HTERT RPE-1 (cell line): ENCODE data around the gene TAPT1.
"Not testable (repeated sequence)": the region's sequence is repeated elsewhere in the genome, so short reads cannot be mapped to it uniquely, and the experiment has no call there.

Experiments used
- in situ Hi-C: fragments of 300-500 bp; cut with MboI; formaldehyde crosslinking; loops from 4 replicates; pipeline ENCODE4 v1.14.3; 2020; ENCODE audit warnings: low sequenced_read_pairs

Gene TAPT1

GRCh38 chr4:16192057-16192456 lies 34.2 kb downstream of the TAPT1 start:
- in situ Hi-C loops, result no loop called here

- in situ Hi-C loops, result no loop called here
Measured at GRCh38 chr4:16187455-16187854, 38.8 kb downstream of the TAPT1 start.

- in situ Hi-C loops, result no loop called here
Measured at GRCh38 chr4:16186986-16187385, 39.3 kb downstream of the TAPT1 start.

- in situ Hi-C loops, result no loop called here
Measured at GRCh38 chr4:16183604-16184003, 42.7 kb downstream of the TAPT1 start.

- in situ Hi-C loops, result no loop called here
Measured at GRCh38 chr4:16176621-16177020, 49.6 kb downstream of the TAPT1 start.

- in situ Hi-C loops, result no loop called here
Measured at GRCh38 chr4:16171831-16172230, 54.4 kb downstream of the TAPT1 start.

GRCh38 chr4:16169490-16169889 lies 56.8 kb downstream of the TAPT1 start:
- in situ Hi-C loops, result no loop called here

- in situ Hi-C loops, result no loop called here
Measured at GRCh38 chr4:16168710-16169388, 57.4 kb downstream of the TAPT1 start.

- in situ Hi-C loops, result no loop called here
Measured at GRCh38 chr4:16168144-16168543, 58.1 kb downstream of the TAPT1 start.

- in situ Hi-C loops, result no loop called here
Measured at GRCh38 chr4:16165931-16166330, 60.3 kb downstream of the TAPT1 start.

GRCh38 chr4:16162891-16163290 lies 63.4 kb downstream of the TAPT1 start:
- in situ Hi-C loops, result no loop called here

GRCh38 chr4:16161851-16162408 lies 64.3 kb downstream of the TAPT1 start:
- in situ Hi-C loops, result no loop called here

GRCh38 chr4:16160457-16160856 lies 65.8 kb downstream of the TAPT1 start:
- in situ Hi-C loops, result no loop called here

- in situ Hi-C loops, result no loop called here
Measured at GRCh38 chr4:16159286-16159685, 67.0 kb downstream of the TAPT1 start.

- in situ Hi-C loops, result no loop called here
Measured at GRCh38 chr4:16158504-16158852, 67.8 kb downstream of the TAPT1 start.

- in situ Hi-C loops, result no loop called here
Measured at GRCh38 chr4:16157609-16158503, 68.4 kb downstream of the TAPT1 start.

- in situ Hi-C loops, result no loop called here
Measured at GRCh38 chr4:16155528-16156169, 70.6 kb downstream of the TAPT1 start.

GRCh38 chr4:16154451-16154850 lies 71.8 kb downstream of the TAPT1 start:
- in situ Hi-C loops, result no loop called here

- in situ Hi-C loops, result no loop called here
Measured at GRCh38 chr4:16150716-16151115, 75.6 kb downstream of the TAPT1 start.

GRCh38 chr4:16144913-16145312 lies 81.4 kb downstream of the TAPT1 start:
- in situ Hi-C loops, result not testable (repeated sequence)

GRCh38 chr4:16142598-16143310 lies 83.5 kb downstream of the TAPT1 start:
- in situ Hi-C loops, result no loop called here
